ENCODE measurements around the gene HGF. TPM values are rescaled to one million over a fixed set of nuclear protein-coding genes. Genes with fewer than 3 reads are reported as not detected.

The HGF gene
- total and polyA plus RNA-seq, 8 donors: 0.42 to 8.0 (median 0.86) TPM

GRCh38 chr7:81776948-81777630 is 7.2 kb upstream of the HGF start:
- FAIRE-seq (no peak), DNase-seq (no peak), ATAC-seq (no peak)
- TF ChIP-seq, protein P1, sequence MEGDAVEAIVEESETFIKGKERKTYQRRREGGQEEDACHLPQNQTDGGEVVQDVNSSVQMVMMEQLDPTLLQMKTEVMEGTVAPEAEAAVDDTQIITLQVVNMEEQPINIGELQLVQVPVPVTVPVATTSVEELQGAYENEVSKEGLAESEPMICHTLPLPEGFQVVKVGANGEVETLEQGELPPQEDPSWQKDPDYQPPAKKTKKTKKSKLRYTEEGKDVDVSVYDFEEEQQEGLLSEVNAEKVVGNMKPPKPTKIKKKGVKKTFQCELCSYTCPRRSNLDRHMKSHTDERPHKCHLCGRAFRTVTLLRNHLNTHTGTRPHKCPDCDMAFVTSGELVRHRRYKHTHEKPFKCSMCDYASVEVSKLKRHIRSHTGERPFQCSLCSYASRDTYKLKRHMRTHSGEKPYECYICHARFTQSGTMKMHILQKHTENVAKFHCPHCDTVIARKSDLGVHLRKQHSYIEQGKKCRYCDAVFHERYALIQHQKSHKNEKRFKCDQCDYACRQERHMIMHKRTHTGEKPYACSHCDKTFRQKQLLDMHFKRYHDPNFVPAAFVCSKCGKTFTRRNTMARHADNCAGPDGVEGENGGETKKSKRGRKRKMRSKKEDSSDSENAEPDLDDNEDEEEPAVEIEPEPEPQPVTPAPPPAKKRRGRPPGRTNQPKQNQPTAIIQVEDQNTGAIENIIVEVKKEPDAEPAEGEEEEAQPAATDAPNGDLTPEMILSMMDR (IDR thresholded peaks at IDR 0.05): no peak
- no peaks in the 10 kb centered on the region for H3K9me3 ChIP-seq
- intact Hi-C loops (cut with DNase I): no loop called here
- 60 to 65% methylated on average over 5 of the region's 5 CpGs for WGBS, 2 donors
- no peaks in the 10 kb centered on the region for H3K27me3 ChIP-seq
- no peak overlapping the region for H3K4me3 ChIP-seq
- no peaks in the 10 kb centered on the region for H3K36me3 ChIP-seq
- H3K27ac ChIP-seq: no peak overlapping the region
- H3K4me1 ChIP-seq: no peaks in the 10 kb centered on the region

DNA sequence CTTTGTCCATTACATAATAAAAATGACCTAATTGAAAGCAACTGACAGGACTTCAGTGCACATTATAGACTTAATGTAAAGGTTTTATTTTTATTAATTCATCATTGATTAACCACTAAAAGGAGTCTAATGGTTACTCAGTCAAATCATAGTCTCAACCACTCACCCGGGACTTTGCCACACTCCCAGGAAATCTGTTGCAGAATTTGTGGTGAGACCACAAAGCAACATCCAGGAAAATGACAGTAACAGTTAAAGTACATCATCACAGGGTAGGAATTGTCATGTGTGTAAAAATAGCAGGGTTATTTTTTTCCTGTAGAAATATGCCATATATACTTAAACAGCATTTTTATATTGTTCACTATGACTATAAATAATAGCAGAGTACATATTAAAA is 6.3 kb upstream of the HGF start:
- no peak for ATAC-seq
- H3K36me3 ChIP-seq: no peaks in the 10 kb centered on the region
- no peak overlapping the region for H3K27ac ChIP-seq
- 63 to 81% methylated on average over 1 of the region's 1 CpG for WGBS, 2 donors
- FAIRE-seq: no peak
- H3K4me1 ChIP-seq: no peaks in the 10 kb centered on the region
- no peaks in the 10 kb centered on the region for H3K27me3 ChIP-seq
- intact Hi-C loops (cut with DNase I): no loop called here
- TF ChIP-seq, protein P1 (IDR thresholded peaks at IDR 0.05): no peak
- no peaks in the 10 kb centered on the region for H3K9me3 ChIP-seq
- no peak overlapping the region for H3K4me3 ChIP-seq
- DNase-seq: no peak

DNA sequence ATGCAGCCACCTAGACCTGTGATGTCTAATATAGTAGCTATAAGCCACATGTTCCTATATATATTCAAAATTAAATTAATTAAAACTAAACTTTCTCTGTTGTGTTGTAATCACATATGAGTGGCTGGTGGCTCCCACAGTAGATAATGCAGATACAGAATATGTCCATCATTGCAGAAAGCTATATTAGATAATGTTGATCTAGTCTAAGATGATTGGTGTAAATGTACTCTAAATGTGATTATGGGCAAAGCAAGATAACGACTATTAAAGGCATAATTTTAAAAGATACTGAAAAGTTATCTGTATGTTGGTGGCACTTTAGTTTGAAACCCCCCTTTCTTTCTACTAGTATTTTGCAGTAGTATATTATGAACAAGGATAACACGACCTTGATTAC is 5.7 kb upstream of the HGF start:
- no peaks in the 10 kb centered on the region for H3K4me1 ChIP-seq
- WGBS, 2 donors: 43 to 53% methylated on average over 2 of the region's 2 CpGs
- FAIRE-seq (no peak), DNase-seq (no peak), ATAC-seq (no peak)
- no peaks in the 10 kb centered on the region for H3K9me3 ChIP-seq
- H3K27me3 ChIP-seq: no peaks in the 10 kb centered on the region
- TF ChIP-seq, protein P1 (IDR thresholded peaks at IDR 0.05): no peak
- no peaks in the 10 kb centered on the region for H3K36me3 ChIP-seq
- no peak overlapping the region for H3K27ac ChIP-seq
- H3K4me3 ChIP-seq: no peak overlapping the region
- intact Hi-C loops (cut with DNase I): no loop called here

DNA sequence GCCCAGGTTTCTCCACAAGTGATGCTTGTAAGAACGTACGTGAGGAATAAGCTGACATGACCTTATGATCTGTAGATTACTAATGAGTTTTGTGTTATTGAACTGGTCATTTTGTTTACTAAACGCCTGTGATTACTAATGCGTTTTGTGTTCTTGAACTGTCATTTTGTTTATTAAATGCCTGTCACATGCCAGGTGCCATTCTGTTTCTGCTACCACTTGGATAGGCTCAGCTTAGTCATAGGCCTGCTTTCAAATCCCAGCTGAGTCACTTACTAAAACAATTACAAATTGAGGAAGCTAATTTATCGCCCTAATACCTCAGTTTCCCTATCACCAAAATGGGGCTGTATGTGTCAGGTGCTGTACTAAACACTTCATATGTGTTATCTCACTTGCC is 4.7 kb upstream of the HGF start:
- no peaks in the 10 kb centered on the region for H3K4me1 ChIP-seq
- no peaks in the 10 kb centered on the region for H3K27me3 ChIP-seq
- DNase-seq (no peak), ATAC-seq (no peak), FAIRE-seq (no peak)
- 50 to 64% methylated on average over 5 of the region's 5 CpGs for WGBS, 2 donors
- no peak overlapping the region for H3K4me3 ChIP-seq
- H3K27ac ChIP-seq: no peak overlapping the region
- intact Hi-C loops (cut with DNase I): no loop called here
- no peaks in the 10 kb centered on the region for H3K36me3 ChIP-seq
- H3K9me3 ChIP-seq: no peaks in the 10 kb centered on the region
- TF ChIP-seq, protein P1 (IDR thresholded peaks at IDR 0.05): no peak

- WGBS, 2 donors: 61 to 71% methylated on average over 7 of the region's 7 CpGs
- peak overlapping the region in 1 of 4 donors; percentile 20 for H3K27ac ChIP-seq
- no peaks in the 10 kb centered on the region for H3K9me3 ChIP-seq
- no peak for DNase-seq
- no peak overlapping the region for H3K4me3 ChIP-seq
- H3K36me3 ChIP-seq: no peaks in the 10 kb centered on the region
- peak in 1 of 4 donors; percentile 13 for ATAC-seq
- TF ChIP-seq, protein P1 (IDR thresholded peaks at IDR 0.05): no peak
- intact Hi-C loops (cut with DNase I): no loop called here
- no peaks in the 10 kb centered on the region for H3K4me1 ChIP-seq
- peaks cover 0 to 5% (median 0%) of the 10 kb centered on the region in 4 donors for H3K27me3 ChIP-seq
- no peak for FAIRE-seq
Observed at GRCh38 chr7:81770728-81771223, 929 bp upstream of the HGF start.
